GM12891 (cell line): ENCODE results near the gene VEGFB.

Source experiments
- PAX5 ChIP-seq: IDR thresholded peaks from 2 replicates; pipeline ENCODE4 v1.6.1; 2011; ENCODE audit warnings: low read length, moderate library complexity, mild to moderate bottlenecking; ENCODE audit not compliant: insufficient read depth, severe bottlenecking
- POLR2A ChIP-seq: IDR thresholded peaks from 2 replicates; pipeline ENCODE4 v1.6.1; 2011; ENCODE audit warnings: low read depth, low read length, control low read depth
- POLR2AphosphoS5 ChIP-seq: IDR thresholded peaks from 2 replicates; pipeline ENCODE4 v1.6.1; 2011; ENCODE audit warnings: low read depth, low read length, control low read depth
- POU2F2 ChIP-seq: IDR thresholded peaks from 2 replicates; pipeline ENCODE4 v1.6.1; 2011; ENCODE audit warnings: low read depth, mild to moderate bottlenecking, control low read depth, low read length, moderate library complexity
- SPI1 ChIP-seq: IDR thresholded peaks from 2 replicates; pipeline ENCODE4 v1.6.1; 2011; ENCODE audit warnings: low read depth, low read length, control low read depth
- TAF1 ChIP-seq: IDR thresholded peaks from 2 replicates; pipeline ENCODE4 v1.6.1; 2011; ENCODE audit warnings: low read depth, low read length, control low read depth

DNA sequence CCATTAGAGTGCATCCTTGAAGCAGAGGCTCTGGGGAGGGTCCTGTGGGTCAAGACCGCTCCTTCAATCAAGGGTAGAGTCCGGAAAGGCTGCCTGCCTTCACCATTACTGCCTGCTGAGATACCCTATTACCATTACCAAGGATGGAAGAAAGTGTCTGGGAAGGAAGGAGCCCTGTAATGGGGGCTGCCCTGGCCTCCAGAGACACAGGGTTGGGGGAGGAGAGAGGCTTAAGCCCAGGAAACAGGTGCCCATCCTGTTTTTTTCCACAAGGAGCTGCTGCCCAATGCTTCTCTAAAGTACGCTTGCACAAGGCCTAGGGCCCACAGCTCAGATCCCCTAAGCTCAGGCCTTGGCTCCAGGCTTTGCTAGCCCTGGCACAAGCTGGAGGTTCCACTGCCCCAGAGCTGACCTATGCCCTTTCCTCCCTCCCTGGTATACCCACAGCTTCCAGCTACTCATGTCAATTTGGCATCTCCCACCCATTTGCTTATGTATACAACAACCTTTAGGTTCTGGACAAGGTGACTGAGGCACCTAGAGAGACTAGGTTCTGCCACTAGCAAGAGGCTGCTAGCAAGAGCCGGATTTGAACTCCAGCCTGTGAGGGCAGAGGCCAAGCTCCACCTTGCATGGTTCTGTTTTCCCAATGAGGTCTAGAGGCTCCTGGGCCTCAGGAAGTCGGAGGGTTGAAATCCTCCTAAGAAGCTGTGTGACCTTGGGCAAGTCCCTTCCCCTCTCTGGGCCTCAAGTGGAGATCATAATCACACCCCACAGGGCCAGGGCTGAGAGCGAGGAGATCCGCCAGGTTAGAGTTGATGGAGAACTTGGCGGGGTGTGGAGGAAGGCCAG, 15.4 kb downstream of the VEGFB start:
- TF ChIP-seq POLR2A (no peak), SPI1 (no peak), POLR2AphosphoS5 (no peak), TAF1 (no peak), PAX5 (no peak), POU2F2 (no peak)
